GM23338 (cell line): ENCODE results near the gene GALC.

Experiments used
- CREB1 ChIP-seq: fragments of 250-450 bp; sonication (Bioruptor Pico); IDR thresholded peaks from 2 replicates; pipeline ENCODE4 v1.5.0; 2020; ENCODE audit warnings: low read depth, mild to moderate bottlenecking, moderate library complexity
- CTCF ChIP-seq, 2 experiments: fragments of 200-600 bp in 1 of 2; sonication (generic) in 1 of 2; conservative IDR thresholded peaks; 2 replicates each; pipeline versions ENCODE4 v1.5.1 to v1.6.1; 2016 to 2017; ENCODE audit warnings: antibody characterized with exemption in 2 of 2, low read depth in 2 of 2, mild to moderate bottlenecking in 2 of 2, moderate library complexity in 1 of 2
- ETS1 ChIP-seq: IDR thresholded peaks from 2 replicates; pipeline ENCODE4 v1.6.1; 2016; ENCODE audit warnings: antibody characterized with exemption
- EZH2 ChIP-seq: fragments of 200-600 bp; sonication (generic); IDR thresholded peaks from one replicate; pipeline ENCODE4 v1.8.0; 2017; ENCODE audit warnings: antibody characterized with exemption, mild to moderate bottlenecking, low read depth; ENCODE audit not compliant: unreplicated experiment
- EZH2phosphoT487 ChIP-seq: fragments of 200-600 bp; sonication (generic); IDR thresholded peaks from one replicate; pipeline ENCODE4 v1.8.1; 2018; ENCODE audit warnings: antibody characterized with exemption; ENCODE audit not compliant: unreplicated experiment
- NANOG ChIP-seq: IDR thresholded peaks from 2 replicates; pipeline ENCODE4 v1.6.1; 2016; ENCODE audit warnings: antibody characterized with exemption, borderline replicate concordance
- POLR2AphosphoS5 ChIP-seq: IDR thresholded peaks from 2 replicates; pipeline ENCODE4 v1.6.1; 2016; ENCODE audit warnings: antibody characterized with exemption, low read depth
- ZNF114 ChIP-seq: fragments of 250-450 bp; sonication (Bioruptor Pico); IDR thresholded peaks from 2 replicates; pipeline ENCODE4 v1.5.0; 2020; ENCODE audit warnings: mild to moderate bottlenecking, moderate library complexity
- ZNF462 ChIP-seq: fragments of 250-450 bp; sonication (Bioruptor Pico); IDR thresholded peaks from 2 replicates; pipeline ENCODE4 v1.5.0; 2020; ENCODE audit warnings: mild to moderate bottlenecking, moderate library complexity

- TF ChIP-seq EZH2phosphoT487 (no peak), ZNF462 (CRISPR knock-in tag) (no peak), CTCF (conservative IDR thresholded peaks at IDR 0.05; ENCODE audit: low read depth in 2 of 2) (no peak), CREB1 (CRISPR knock-in tag) (no peak), EZH2 (no peak), ZNF114 (CRISPR knock-in tag) (no peak), POLR2AphosphoS5 (no peak), ETS1 (no peak), NANOG (no peak)
These were observed 41.1 kb upstream of the GALC start for GRCh38 chr14:88034076-88034475.
